Brain microvascular endothelial cell (primary cell): Measurements from ENCODE around the gene CCNB1IP1.

ENCODE experiments used
- DNase-seq: peaks from one replicate; pipeline ENCODE4 v3.0.0-alpha.2; 2020
- H3K27ac ChIP-seq: fragments of 250-450 bp; sonication (Bioruptor Pico); 2 replicates; pipeline ENCODE4 v1.5.1; 2020; ENCODE audit warnings: mild to moderate bottlenecking, moderate library complexity
- H3K27me3 ChIP-seq: fragments of 250-450 bp; sonication (Bioruptor Pico); replicated peaks from 2 replicates; pipeline ENCODE4 v1.5.1; 2020; ENCODE audit warnings: mild to moderate bottlenecking
- H3K36me3 ChIP-seq: fragments of 250-450 bp; sonication (Bioruptor Pico); replicated peaks from 2 replicates; pipeline ENCODE4 v1.5.1; 2020; ENCODE audit warnings: mild to moderate bottlenecking
- H3K4me3 ChIP-seq: 2 replicates; pipeline ENCODE4 v1.5.1; 2011; ENCODE audit warnings: low read depth, mild to moderate bottlenecking, control low read depth, low read length, moderate library complexity
- CTCF ChIP-seq: IDR thresholded peaks from 2 replicates; pipeline ENCODE4 v1.5.1; 2011; ENCODE audit warnings: low read depth, mild to moderate bottlenecking, moderate library complexity, low read length, control low read depth, inconsistent platforms; ENCODE audit errors: missing control alignments
- in situ Hi-C: cut with HindIII; loops from 2 replicates; pipeline ENCODE4 v1.10.0; 2017; ENCODE audit warnings: low sequenced_read_pairs, low pct_ligation_motif_present

Gene CCNB1IP1

GRCh38 chr14:20331053-20331613 is 1.9 kb downstream of the CCNB1IP1 start:
- Histone ChIP-seq H3K27ac (no peak overlapping the region), H3K27me3 (no peaks in the 10 kb centered on the region), H3K4me3 (peak overlapping the region; percentile 3), H3K36me3 (peaks cover 8% of the 10 kb centered on the region)
- in situ Hi-C loops = no loop called here
- no peak for DNase-seq
- no peak for TF ChIP-seq CTCF

GRCh38 chr14:20329355-20329754 is 3.7 kb downstream of the CCNB1IP1 start:
- Histone ChIP-seq H3K4me3 (no peak overlapping the region), H3K27me3 (no peaks in the 10 kb centered on the region), H3K36me3 (peaks cover 19% of the 10 kb centered on the region), H3K27ac (no peak overlapping the region)
- DNase-seq = no peak
- no peak for TF ChIP-seq CTCF
- in situ Hi-C loops = no loop called here

- Histone ChIP-seq H3K27ac (no peak overlapping the region), H3K27me3 (no peaks in the 10 kb centered on the region), H3K4me3 (no peak overlapping the region), H3K36me3 (peaks cover 24% of the 10 kb centered on the region)
- in situ Hi-C loops = no loop called here
- no peak for TF ChIP-seq CTCF
- DNase-seq = no peak
Measured at GRCh38 chr14:20328705-20329104, 4.4 kb downstream of the CCNB1IP1 start.

- Histone ChIP-seq H3K27me3 (no peaks in the 10 kb centered on the region), H3K27ac (no peak overlapping the region), H3K4me3 (no peak overlapping the region), H3K36me3 (peaks cover 24% of the 10 kb centered on the region)
- DNase-seq = peak; percentile 42
- in situ Hi-C loops = no loop called here
- TF ChIP-seq CTCF = peak; percentile 53
Measured at GRCh38 chr14:20327005-20327869, 5.8 kb downstream of the CCNB1IP1 start.

GRCh38 chr14:20317720-20318119 is 15.4 kb downstream of the CCNB1IP1 start:
- no peak for DNase-seq
- in situ Hi-C loops = no loop called here
- no peaks in the 10 kb centered on the region for H3K27me3 ChIP-seq
- peaks cover 48% of the 10 kb centered on the region for H3K36me3 ChIP-seq
- no peak overlapping the region for H3K4me3 ChIP-seq
- TF ChIP-seq CTCF = no peak
- no peak overlapping the region for H3K27ac ChIP-seq
